GM23338 (cell line): ENCODE results near the gene POLR1A. TPM values are rescaled to one million over a fixed set of nuclear protein-coding genes. Genes with fewer than 3 reads are reported as not detected.

ENCODE experiments used
- ATAC-seq: fragments of 200-7000 bp; cut with Tn5 transposase; 3 replicates; pipeline ENCODE4 v1.9.1; 2020
- DNase-seq: peaks from one replicate; pipeline ENCODE4 v3.0.0-alpha.2; 2015; ENCODE audit warnings: low spot score
- H2AFZ ChIP-seq: fragments of 200-600 bp; sonication (generic); 2 replicates; pipeline ENCODE4 v1.8.0; 2016; ENCODE audit warnings: antibody characterized with exemption, mild to moderate bottlenecking, moderate library complexity
- H3F3A ChIP-seq: fragments of 200-600 bp; sonication (generic); replicated peaks from 2 replicates; pipeline ENCODE4 v1.8.0; 2017; ENCODE audit warnings: antibody characterized with exemption, mixed run types, low read depth
- H3K27ac ChIP-seq: fragments of 200-600 bp; sonication (generic); 2 replicates; pipeline ENCODE4 v1.6.1; 2016; ENCODE audit warnings: low read depth
- H3K27me3 ChIP-seq: fragments of 200-600 bp; sonication (generic); 2 replicates; pipeline ENCODE4 v1.8.0; 2016; ENCODE audit warnings: mild to moderate bottlenecking, mixed run types, moderate library complexity; ENCODE audit not compliant: insufficient read depth
- H3K36me3 ChIP-seq: fragments of 200-600 bp; sonication (generic); 2 replicates; pipeline ENCODE4 v1.8.0; 2016; ENCODE audit warnings: mild to moderate bottlenecking; ENCODE audit not compliant: insufficient read depth
- H3K4me1 ChIP-seq: fragments of 200-600 bp; sonication (generic); 2 replicates; pipeline ENCODE4 v1.8.0; 2016; ENCODE audit warnings: mild to moderate bottlenecking, moderate library complexity; ENCODE audit not compliant: insufficient read depth
- H3K4me2 ChIP-seq: fragments of 200-600 bp; sonication (generic); 2 replicates; pipeline ENCODE4 v1.7.1; 2017; ENCODE audit warnings: mixed run types
- H3K4me3 ChIP-seq: fragments of 200-600 bp; sonication (generic); 2 replicates; pipeline ENCODE4 v1.6.1; 2016; ENCODE audit warnings: mixed run types
- H3K79me2 ChIP-seq: fragments of 200-600 bp; sonication (generic); replicated peaks from 2 replicates; pipeline ENCODE4 v1.8.0; 2017; ENCODE audit warnings: mild to moderate bottlenecking; ENCODE audit not compliant: insufficient read depth
- H3K9me2 ChIP-seq: fragments of 200-600 bp; sonication (generic); 2 replicates; pipeline ENCODE4 v1.8.0; 2017; ENCODE audit not compliant: insufficient read depth
- H4K20me1 ChIP-seq: fragments of 200-600 bp; sonication (generic); replicated peaks from 2 replicates; pipeline ENCODE4 v1.8.0; 2017; ENCODE audit warnings: mild to moderate bottlenecking; ENCODE audit not compliant: insufficient read depth
- H3K27ac Mint-ChIP-seq: 2 replicates; pipeline ENCODE4 v1.8.0; 2020; ENCODE audit warnings: inconsistent platforms, mild to moderate bottlenecking, moderate library complexity, mixed read lengths
- H3K27me3 Mint-ChIP-seq: 3 replicates; pipeline ENCODE4 v1.8.0; 2022; ENCODE audit warnings: low read depth, mild to moderate bottlenecking, moderate library complexity, mixed read lengths, inconsistent platforms; ENCODE audit not compliant: insufficient read depth, poor library complexity
- H3K36me3 Mint-ChIP-seq: 3 replicates; pipeline ENCODE4 v1.8.0; 2021; ENCODE audit warnings: low read depth, mild to moderate bottlenecking, inconsistent platforms, moderate library complexity, mixed read lengths
- H3K4me1 Mint-ChIP-seq: 3 replicates; pipeline ENCODE4 v1.8.0; 2020; ENCODE audit warnings: mild to moderate bottlenecking, inconsistent platforms, mixed read lengths
- H3K4me3 Mint-ChIP-seq: 3 replicates; pipeline ENCODE4 v1.8.0; 2021; ENCODE audit warnings: moderate library complexity, mild to moderate bottlenecking, inconsistent platforms, mixed read lengths
- H3K9me3 Mint-ChIP-seq: 3 replicates; pipeline ENCODE4 v1.8.0; 2020; ENCODE audit warnings: moderate library complexity, mild to moderate bottlenecking, inconsistent platforms, mixed read lengths
- CREB1 ChIP-seq: fragments of 250-450 bp; sonication (Bioruptor Pico); IDR thresholded peaks from 2 replicates; pipeline ENCODE4 v1.5.0; 2020; ENCODE audit warnings: low read depth, mild to moderate bottlenecking, moderate library complexity
- CTCF ChIP-seq, 2 experiments: fragments of 200-600 bp in 1 of 2; sonication (generic) in 1 of 2; conservative IDR thresholded peaks; 2 replicates each; pipeline versions ENCODE4 v1.5.1 to v1.6.1; 2016 to 2017; ENCODE audit warnings: antibody characterized with exemption in 2 of 2, low read depth in 2 of 2, mild to moderate bottlenecking in 2 of 2, moderate library complexity in 1 of 2
- ETS1 ChIP-seq: IDR thresholded peaks from 2 replicates; pipeline ENCODE4 v1.6.1; 2016; ENCODE audit warnings: antibody characterized with exemption
- EZH2 ChIP-seq: fragments of 200-600 bp; sonication (generic); IDR thresholded peaks from one replicate; pipeline ENCODE4 v1.8.0; 2017; ENCODE audit warnings: antibody characterized with exemption, mild to moderate bottlenecking, low read depth; ENCODE audit not compliant: unreplicated experiment
- EZH2phosphoT487 ChIP-seq: fragments of 200-600 bp; sonication (generic); IDR thresholded peaks from one replicate; pipeline ENCODE4 v1.8.1; 2018; ENCODE audit warnings: antibody characterized with exemption; ENCODE audit not compliant: unreplicated experiment
- JUNB ChIP-seq: IDR thresholded peaks from one replicate; pipeline ENCODE4 v1.6.1; 2016; ENCODE audit warnings: antibody characterized with exemption; ENCODE audit not compliant: unreplicated experiment
- NANOG ChIP-seq: IDR thresholded peaks from 2 replicates; pipeline ENCODE4 v1.6.1; 2016; ENCODE audit warnings: antibody characterized with exemption, borderline replicate concordance
- POLR2AphosphoS5 ChIP-seq: IDR thresholded peaks from 2 replicates; pipeline ENCODE4 v1.6.1; 2016; ENCODE audit warnings: antibody characterized with exemption, low read depth
- REST ChIP-seq: IDR thresholded peaks from one replicate; pipeline ENCODE4 v1.6.1; 2018; ENCODE audit warnings: antibody characterized with exemption; ENCODE audit not compliant: unreplicated experiment
- STAT1 ChIP-seq: IDR thresholded peaks from one replicate; pipeline ENCODE4 v1.6.1; 2016; ENCODE audit warnings: antibody characterized with exemption; ENCODE audit not compliant: unreplicated experiment
- ZNF114 ChIP-seq: fragments of 250-450 bp; sonication (Bioruptor Pico); IDR thresholded peaks from 2 replicates; pipeline ENCODE4 v1.5.0; 2020; ENCODE audit warnings: mild to moderate bottlenecking, moderate library complexity
- ZNF331 ChIP-seq: fragments of 250-450 bp; sonication (Bioruptor Pico); IDR thresholded peaks from 2 replicates; pipeline ENCODE4 v1.5.0; 2020; ENCODE audit warnings: low read depth, mild to moderate bottlenecking, moderate library complexity
- ZNF462 ChIP-seq: fragments of 250-450 bp; sonication (Bioruptor Pico); IDR thresholded peaks from 2 replicates; pipeline ENCODE4 v1.5.0; 2020; ENCODE audit warnings: mild to moderate bottlenecking, moderate library complexity
- polyA plus RNA-seq: library from polyadenylated mRNA; unstranded; fragments of >200 nt; fragmentation: Nextera tagmentation; extraction: Ambion mirVana; gene quantifications from 2 replicates; pipeline ENCODE4 v1.2.1, GENCODE V29; 2016
- total RNA-seq: library from RNA; depleted of rRNA; stranded (reverse); fragments of >200 nt; shearing (Covaris generic); gene quantifications from 2 replicates; pipeline ENCODE4 v1.2.3, GENCODE V29; 2014

POLR1A gene
- total and polyA plus RNA-seq, 2 experiments from 2014 or later = 13.8 to 43.2 TPM

GRCh38 chr2:85988914-85989270, 116.8 kb downstream of the POLR1A start:
- no peak overlapping the region for H3K4me3 ChIP-seq
- DNase-seq (no peak), ATAC-seq (no peak)
- Mint-ChIP-seq H3K4me3 (no peak overlapping the region), H3K36me3 (no peaks in the 10 kb centered on the region), H3K27ac (no peak overlapping the region), H3K9me3 (no peaks in the 10 kb centered on the region), H3K4me1 (no peaks in the 10 kb centered on the region), H3K27me3 (no peaks in the 10 kb centered on the region)
- TF ChIP-seq ZNF331 = no peak
- TF ChIP-seq NANOG = no peak
- no peak for TF ChIP-seq POLR2AphosphoS5
- no peak for TF ChIP-seq CTCF (conservative IDR thresholded peaks at IDR 0.05; ENCODE audit: low read depth in 2 of 2)
- no peak for TF ChIP-seq EZH2
- no peak for TF ChIP-seq CREB1 (CRISPR knock-in tag)
- no peak for TF ChIP-seq REST
- TF ChIP-seq ZNF114 (CRISPR knock-in tag) = no peak
- TF ChIP-seq JUNB = no peak
- TF ChIP-seq STAT1 = no peak
- TF ChIP-seq EZH2phosphoT487 = no peak
- no peak for TF ChIP-seq ETS1
- TF ChIP-seq ZNF462 = no peak
- no peaks in the 10 kb centered on the region for H3K36me3 ChIP-seq
- no peak overlapping the region for H3K27ac ChIP-seq
- H3F3A ChIP-seq = no peaks in the 10 kb centered on the region
- H3K27me3 ChIP-seq = no peaks in the 10 kb centered on the region
- no peaks in the 10 kb centered on the region for H3K9me2 ChIP-seq
- H3K4me2 ChIP-seq = no peak overlapping the region
- H3K79me2 ChIP-seq = no peaks in the 10 kb centered on the region
- no peaks in the 10 kb centered on the region for H4K20me1 ChIP-seq
- no peak overlapping the region for H2AFZ ChIP-seq
- H3K4me1 ChIP-seq = no peaks in the 10 kb centered on the region
